Measurements from ENCODE around the gene EFNA5.

The EFNA5 gene

DNA sequence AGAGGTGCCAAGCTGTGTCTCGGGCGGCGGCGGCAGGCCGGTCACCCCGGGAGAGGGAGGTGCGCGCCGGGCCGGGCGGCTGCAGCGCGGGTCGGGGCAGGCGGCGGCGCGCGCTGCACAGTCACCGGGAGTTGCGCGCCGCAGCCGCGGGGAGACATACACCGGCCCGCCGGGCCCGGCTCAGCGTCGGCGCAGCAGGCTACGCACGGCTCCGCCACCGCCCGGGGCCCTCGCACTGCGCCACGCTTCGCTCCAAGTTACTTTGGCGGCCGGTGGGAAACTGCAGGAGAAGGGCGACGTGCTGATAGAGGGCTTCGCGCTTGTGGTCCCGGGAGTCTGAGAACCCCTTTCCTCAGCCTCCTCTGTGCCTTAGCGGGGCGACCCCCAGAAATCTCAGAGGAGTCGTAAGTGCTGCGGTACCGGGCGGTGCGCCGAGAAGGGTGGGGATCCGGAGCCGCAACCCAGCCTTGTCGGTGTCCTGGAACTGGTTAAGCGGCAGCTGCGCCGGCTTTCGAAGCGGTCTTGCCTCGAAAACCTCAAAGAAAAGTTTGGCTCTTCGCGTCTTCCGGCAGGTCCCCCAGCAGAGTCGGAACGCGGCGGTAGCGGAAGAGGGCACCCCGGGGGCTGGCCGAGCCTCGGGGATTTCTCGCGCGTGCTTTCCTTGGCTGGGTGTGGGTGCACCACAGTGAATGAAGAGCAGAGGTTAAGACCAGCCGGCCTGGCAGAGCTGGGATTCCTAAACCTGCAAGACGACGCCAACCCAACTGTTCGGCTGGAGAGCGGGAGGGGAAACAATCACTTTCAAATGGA lies at the start of gene EFNA5:
Gene EFNA5 (minus strand): TSS at position 6 of the 810 bp plus-strand sequence.
- Mint-ChIP-seq H3K36me3 (no peaks in the 10 kb centered on the region), H3K27ac (peak within 1 kb of the TSS; percentile 32), H3K9me3 (no peaks in the 10 kb centered on the region), H3K4me3 (peak within 1 kb of the TSS; percentile 75), H3K4me1 (peaks cover 31% of the 10 kb centered on the region)
- ATAC-seq = peak; percentile 70
- peak in 1 of 2 donors; percentile 67 for DNase-seq (ENCODE audit: low spot score in 2 of 2)

DNA sequence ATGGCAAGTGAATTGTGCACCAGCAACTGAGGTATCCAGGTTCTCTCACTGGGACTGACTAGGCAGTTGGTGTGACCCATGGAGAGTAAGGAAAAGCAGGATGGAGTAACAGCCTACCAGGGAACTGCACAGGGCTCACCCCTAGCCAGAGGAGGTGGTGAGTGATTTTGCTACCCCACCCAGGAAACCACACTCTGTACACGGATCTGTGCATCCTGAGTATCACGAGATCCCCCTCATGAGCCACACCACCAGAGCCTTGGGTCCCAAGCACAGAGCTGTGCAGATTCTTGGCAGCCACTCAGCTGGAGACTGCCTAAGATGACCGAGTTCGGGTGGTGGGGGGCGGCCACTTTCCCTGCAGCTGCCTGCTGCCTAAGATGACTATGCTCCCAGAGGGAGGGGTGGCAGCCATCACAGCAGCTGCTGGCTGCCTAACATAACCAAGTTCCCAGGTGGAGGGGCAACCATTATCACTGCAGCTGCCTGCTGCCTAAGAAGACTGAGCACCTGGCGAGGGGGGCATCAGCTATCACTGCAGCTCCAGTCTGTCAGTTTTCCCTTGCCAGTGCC lies 48.4 kb upstream of the EFNA5 start:
- Mint-ChIP-seq H3K4me3 (no peak overlapping the region), H3K9me3 (peaks cover 22% of the 10 kb centered on the region), H3K4me1 (no peaks in the 10 kb centered on the region), H3K36me3 (no peaks in the 10 kb centered on the region), H3K27ac (no peak overlapping the region)
- DNase-seq (ENCODE audit: low spot score in 2 of 2) (no peak), ATAC-seq (no peak)

DNA sequence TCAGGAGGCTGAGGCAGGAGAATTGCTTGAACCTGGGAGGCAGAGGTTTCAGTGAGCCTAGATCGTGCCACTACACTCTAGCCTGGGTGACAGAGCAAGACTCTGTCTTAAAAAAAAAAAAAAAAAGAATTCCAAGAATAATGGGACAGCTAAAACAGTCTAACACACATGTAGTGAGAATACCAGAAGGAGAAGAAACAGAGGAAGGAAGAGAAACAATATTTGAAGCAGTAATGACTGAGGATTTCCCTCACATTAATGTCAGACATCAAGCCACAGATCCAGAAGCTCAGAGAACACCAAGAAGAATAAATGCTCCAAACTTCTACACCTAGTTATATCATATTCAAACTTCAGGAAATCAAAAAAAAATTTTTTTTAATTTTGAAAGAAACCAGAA lies 47.1 kb upstream of the EFNA5 start:
- no peaks in the 10 kb centered on the region for H3K4me1 Mint-ChIP-seq
- DNase-seq (ENCODE audit: low spot score in 2 of 2) (no peak), ATAC-seq (no peak)
- H3K27ac Mint-ChIP-seq = no peak overlapping the region
- peaks cover 17% of the 10 kb centered on the region for H3K9me3 Mint-ChIP-seq
- H3K36me3 Mint-ChIP-seq = no peaks in the 10 kb centered on the region
- H3K4me3 Mint-ChIP-seq = no peak overlapping the region

DNA sequence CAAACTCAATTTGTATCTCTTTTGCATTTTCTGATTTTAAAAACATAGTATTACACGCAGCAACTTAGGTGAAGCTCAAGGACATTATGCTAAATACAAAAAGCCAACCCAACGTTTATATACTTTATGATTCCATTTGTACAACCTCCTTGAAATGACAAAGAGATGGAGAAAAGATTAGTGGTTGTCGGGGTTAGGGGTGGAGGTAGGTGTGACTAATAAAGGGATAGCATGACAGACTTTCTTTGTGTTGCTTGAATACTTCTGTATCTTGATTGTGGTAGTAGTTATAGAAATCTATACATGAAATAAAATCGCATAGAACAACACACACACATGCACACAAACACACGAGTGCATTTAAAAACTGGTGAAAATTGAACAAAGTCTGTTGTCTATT lies 42.5 kb upstream of the EFNA5 start:
- H3K4me1 Mint-ChIP-seq = no peaks in the 10 kb centered on the region
- DNase-seq (ENCODE audit: low spot score in 2 of 2) (no peak), ATAC-seq (no peak)
- H3K4me3 Mint-ChIP-seq = no peak overlapping the region
- no peak overlapping the region for H3K27ac Mint-ChIP-seq
- no peaks in the 10 kb centered on the region for H3K9me3 Mint-ChIP-seq
- no peaks in the 10 kb centered on the region for H3K36me3 Mint-ChIP-seq

DNA sequence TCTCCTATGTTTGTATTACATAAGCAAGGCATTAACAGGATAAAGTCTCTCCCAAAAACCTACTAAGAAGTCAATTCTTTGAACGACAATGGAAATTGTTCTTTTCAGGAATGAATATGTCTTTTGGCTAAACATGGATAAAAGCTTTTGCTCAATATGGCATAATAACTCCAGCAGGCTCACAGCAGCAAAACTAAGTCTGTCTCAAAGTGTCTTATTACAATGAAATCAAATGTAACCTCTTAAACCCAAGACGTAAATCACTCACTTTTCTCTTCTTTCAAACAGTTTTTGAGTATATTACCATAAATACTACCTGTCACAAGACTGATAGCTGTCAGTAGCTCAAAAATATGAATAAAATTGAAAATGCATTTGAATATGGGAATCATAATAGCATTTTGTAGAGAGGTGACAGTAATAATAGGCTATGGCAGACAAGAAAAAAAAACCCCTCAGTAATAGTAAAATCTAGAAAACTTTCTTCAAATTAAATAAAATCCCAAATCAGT lies 41.7 kb upstream of the EFNA5 start:
- Mint-ChIP-seq H3K36me3 (no peaks in the 10 kb centered on the region), H3K27ac (no peak overlapping the region), H3K4me1 (no peaks in the 10 kb centered on the region), H3K4me3 (no peak overlapping the region), H3K9me3 (peaks cover 4% of the 10 kb centered on the region)
- ATAC-seq (no peak), DNase-seq (ENCODE audit: low spot score in 2 of 2) (no peak)

DNA sequence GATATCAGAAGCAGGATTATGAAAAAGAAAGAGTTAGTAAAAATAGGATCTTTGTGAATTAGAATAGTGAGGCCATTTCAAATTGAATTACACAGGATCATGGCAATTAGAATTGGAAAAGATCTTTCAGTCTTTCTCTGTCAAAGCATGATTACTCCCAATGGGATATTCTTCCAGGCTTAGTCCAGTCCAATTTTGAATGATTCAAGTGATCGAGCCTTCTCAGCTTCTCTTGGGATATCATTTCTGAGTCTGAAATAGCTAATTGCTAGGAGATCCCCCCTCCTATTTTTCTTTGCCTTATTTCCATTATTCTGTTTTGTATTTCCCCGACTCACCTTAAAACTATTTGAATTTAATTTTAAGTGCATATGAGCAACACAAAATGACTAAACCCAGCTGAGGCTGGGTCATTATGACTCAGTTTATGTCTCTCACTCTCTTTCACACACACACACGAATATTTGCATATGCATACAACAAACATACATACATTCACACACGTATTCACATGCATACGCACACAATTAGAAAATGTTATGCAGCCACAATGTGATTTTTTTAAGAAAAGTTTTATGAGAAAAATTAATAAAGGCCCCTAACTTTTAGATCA lies 34.8 kb upstream of the EFNA5 start:
- Mint-ChIP-seq H3K4me3 (no peak overlapping the region), H3K4me1 (no peaks in the 10 kb centered on the region), H3K9me3 (peaks cover 4% of the 10 kb centered on the region), H3K27ac (no peak overlapping the region), H3K36me3 (no peaks in the 10 kb centered on the region)
- ATAC-seq (no peak), DNase-seq (ENCODE audit: low spot score in 2 of 2) (no peak)

DNA sequence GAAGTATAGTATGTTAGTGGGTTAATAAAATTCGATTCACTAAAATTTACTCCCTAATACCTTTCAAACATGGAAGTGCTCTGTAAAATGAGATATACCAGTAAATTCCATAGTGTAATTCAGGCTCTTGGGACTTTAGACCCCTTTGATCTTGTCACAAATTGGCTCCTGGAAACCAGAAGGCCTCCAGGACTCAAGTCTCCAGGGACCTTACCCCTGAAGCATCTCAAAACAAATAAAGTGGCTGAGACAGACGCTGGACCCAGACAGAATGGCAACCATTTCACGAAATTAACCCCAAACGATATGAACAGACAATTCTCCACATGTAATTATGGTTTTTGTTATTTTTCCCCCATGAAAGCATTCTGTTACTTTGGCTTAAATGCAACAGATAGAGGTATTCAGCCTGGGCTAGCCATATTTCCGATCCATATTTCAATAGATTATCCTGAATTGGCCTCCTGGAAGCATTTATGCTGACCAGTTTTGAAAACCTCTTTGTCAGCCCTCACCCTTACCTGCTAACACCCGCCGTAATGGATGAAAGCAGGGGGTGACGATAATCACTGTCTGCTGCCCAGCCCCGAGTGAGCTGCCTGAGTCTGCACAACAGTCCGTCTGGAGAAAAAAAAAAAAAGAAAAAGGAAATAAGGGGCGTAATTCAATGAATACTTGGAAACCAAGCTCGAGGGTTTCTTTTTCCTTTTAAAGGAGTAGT lies 34.1 kb upstream of the EFNA5 start:
- H3K4me1 Mint-ChIP-seq = no peaks in the 10 kb centered on the region
- no peak overlapping the region for H3K27ac Mint-ChIP-seq
- H3K9me3 Mint-ChIP-seq = peaks cover 4% of the 10 kb centered on the region
- no peaks in the 10 kb centered on the region for H3K36me3 Mint-ChIP-seq
- DNase-seq (ENCODE audit: low spot score in 2 of 2) (no peak), ATAC-seq (no peak)
- H3K4me3 Mint-ChIP-seq = no peak overlapping the region

DNA sequence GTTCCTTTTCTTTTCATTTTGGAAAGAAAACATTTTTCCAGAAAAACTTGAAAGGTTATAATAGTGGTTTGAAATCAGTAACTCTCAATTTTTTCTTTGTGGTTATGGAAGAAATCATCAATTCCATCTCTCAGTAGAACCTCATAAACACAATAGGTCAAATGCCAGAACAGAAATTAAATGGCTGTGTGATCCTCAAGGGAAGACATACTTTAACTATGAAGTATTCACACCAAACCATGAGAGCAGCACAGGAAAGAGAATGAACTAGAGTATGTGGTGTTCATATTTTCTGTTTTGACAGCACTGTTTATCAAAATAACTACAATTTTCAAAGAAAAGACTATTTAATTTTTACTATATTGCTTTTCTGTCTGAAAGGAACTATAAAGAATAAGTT lies 29.7 kb upstream of the EFNA5 start:
- no peak overlapping the region for H3K27ac Mint-ChIP-seq
- H3K9me3 Mint-ChIP-seq = no peaks in the 10 kb centered on the region
- no peak for ATAC-seq
- no peak overlapping the region for H3K4me3 Mint-ChIP-seq
- H3K36me3 Mint-ChIP-seq = no peaks in the 10 kb centered on the region
- H3K4me1 Mint-ChIP-seq = no peaks in the 10 kb centered on the region
- no peak for DNase-seq (ENCODE audit: low spot score in 2 of 2)

DNA sequence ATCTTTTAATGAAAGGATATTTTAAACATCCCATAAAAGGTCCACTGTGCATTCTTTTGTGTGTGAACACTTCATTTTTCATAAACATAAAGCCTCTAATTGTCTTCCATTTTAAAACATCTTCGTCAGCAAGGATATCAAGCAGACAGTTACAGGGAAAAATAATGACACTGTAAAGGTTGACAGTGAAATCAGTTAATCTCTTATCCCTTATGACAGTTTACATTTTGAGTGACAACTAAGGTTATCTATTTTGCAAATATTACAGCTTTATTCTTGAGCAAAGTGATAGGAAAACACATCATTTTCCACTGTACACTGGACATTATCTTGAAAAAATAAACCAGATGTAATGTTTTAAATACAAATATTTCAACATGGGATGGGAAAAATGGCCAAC lies 28.7 kb upstream of the EFNA5 start:
- Mint-ChIP-seq H3K27ac (no peak overlapping the region), H3K9me3 (no peaks in the 10 kb centered on the region), H3K36me3 (no peaks in the 10 kb centered on the region), H3K4me3 (no peak overlapping the region), H3K4me1 (no peaks in the 10 kb centered on the region)
- DNase-seq (ENCODE audit: low spot score in 2 of 2) (no peak), ATAC-seq (no peak)

DNA sequence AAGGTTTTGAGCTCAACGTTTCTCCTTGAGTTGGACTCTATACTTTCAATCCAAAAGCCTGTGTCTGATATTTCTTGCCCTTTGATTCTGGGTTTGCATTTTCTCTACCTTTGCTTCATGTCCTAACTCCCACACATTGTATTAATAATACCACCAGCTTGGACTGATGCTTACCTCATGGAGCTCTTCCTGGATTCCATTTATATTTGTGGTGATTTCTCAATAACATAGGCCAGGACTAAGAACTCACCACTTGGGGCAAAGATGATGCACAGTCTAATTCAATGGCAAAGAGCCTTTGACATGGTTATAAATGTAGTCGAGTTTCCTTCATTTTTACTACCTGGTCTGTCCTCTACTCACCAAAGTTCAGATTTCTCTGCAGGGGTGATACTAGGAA lies 27.5 kb upstream of the EFNA5 start:
- no peak overlapping the region for H3K4me3 Mint-ChIP-seq
- no peak overlapping the region for H3K27ac Mint-ChIP-seq
- no peaks in the 10 kb centered on the region for H3K9me3 Mint-ChIP-seq
- no peak for DNase-seq (ENCODE audit: low spot score in 2 of 2)
- no peak for ATAC-seq
- no peaks in the 10 kb centered on the region for H3K4me1 Mint-ChIP-seq
- no peaks in the 10 kb centered on the region for H3K36me3 Mint-ChIP-seq

DNA sequence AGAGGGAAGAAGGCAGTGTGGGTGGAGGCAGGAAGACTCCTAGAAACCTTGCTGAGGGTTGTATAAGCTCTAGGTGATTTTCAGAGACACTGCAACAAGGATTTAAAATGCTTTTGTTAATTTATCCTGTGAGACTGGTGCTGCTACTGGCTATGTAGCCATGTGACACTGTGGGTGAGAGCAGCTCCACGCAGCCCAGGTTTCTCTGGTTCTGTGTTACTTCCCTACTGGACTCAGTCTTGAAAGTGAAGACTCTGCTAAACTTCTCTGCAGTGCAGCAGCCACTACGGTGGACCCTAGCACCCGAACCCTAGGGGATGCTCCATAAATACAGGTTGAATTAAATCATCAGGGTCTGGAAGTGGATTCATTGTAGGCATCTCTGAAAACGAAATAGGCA lies 25.8 kb upstream of the EFNA5 start:
- DNase-seq (ENCODE audit: low spot score in 2 of 2) (no peak), ATAC-seq (no peak)
- Mint-ChIP-seq H3K4me3 (no peak overlapping the region), H3K27ac (no peak overlapping the region), H3K4me1 (no peaks in the 10 kb centered on the region), H3K36me3 (no peaks in the 10 kb centered on the region), H3K9me3 (peaks cover under 1% of the 10 kb centered on the region)

DNA sequence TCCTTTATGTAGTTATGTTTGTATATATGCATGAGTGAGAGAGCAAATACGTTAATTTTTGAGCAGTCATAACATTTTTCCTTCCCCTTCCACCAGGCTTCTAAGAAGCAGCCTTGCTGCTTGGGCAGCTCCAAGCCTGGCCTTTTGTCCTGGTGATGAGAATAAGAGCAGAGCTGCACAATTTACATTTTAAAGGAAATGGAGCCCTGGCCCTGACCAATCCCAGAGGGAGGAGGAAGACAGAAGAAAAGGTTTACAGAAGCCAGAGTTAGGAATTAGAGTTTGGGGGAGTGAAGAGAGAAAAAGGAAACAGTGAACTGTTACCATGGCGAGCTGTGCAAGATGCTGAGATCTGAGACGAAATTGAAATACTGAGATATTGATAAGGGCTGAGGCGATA lies 25.3 kb upstream of the EFNA5 start:
- DNase-seq (ENCODE audit: low spot score in 2 of 2) = no peak
- no peak for ATAC-seq
- H3K9me3 Mint-ChIP-seq = peaks cover 2% of the 10 kb centered on the region
- H3K4me3 Mint-ChIP-seq = no peak overlapping the region
- no peaks in the 10 kb centered on the region for H3K4me1 Mint-ChIP-seq
- no peak overlapping the region for H3K27ac Mint-ChIP-seq
- H3K36me3 Mint-ChIP-seq = no peaks in the 10 kb centered on the region

DNA sequence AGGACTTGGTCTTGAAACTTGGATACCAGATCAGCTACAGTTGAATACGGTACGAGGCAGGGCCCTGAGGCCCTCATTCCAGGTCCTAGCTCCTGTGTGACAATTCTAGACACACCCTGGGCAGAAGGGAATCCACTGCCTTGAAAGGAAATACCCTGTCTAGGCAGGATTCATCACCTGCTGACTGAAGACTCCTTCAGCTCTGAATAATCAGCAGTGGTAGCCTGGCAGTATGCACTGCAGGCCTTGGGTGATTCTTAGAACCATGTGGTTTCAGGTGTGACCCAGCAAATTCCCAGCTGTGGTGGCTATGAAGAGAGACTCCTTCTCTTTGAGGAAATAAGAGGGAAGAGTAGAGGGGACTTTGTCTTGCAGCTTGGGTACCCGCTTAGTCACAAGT lies 17.2 kb upstream of the EFNA5 start:
- no peaks in the 10 kb centered on the region for H3K36me3 Mint-ChIP-seq
- peak; percentile 16 for ATAC-seq
- no peaks in the 10 kb centered on the region for H3K4me1 Mint-ChIP-seq
- no peak overlapping the region for H3K27ac Mint-ChIP-seq
- DNase-seq (ENCODE audit: low spot score in 2 of 2) = no peak
- H3K9me3 Mint-ChIP-seq = peaks cover 2% of the 10 kb centered on the region
- H3K4me3 Mint-ChIP-seq = no peak overlapping the region

DNA sequence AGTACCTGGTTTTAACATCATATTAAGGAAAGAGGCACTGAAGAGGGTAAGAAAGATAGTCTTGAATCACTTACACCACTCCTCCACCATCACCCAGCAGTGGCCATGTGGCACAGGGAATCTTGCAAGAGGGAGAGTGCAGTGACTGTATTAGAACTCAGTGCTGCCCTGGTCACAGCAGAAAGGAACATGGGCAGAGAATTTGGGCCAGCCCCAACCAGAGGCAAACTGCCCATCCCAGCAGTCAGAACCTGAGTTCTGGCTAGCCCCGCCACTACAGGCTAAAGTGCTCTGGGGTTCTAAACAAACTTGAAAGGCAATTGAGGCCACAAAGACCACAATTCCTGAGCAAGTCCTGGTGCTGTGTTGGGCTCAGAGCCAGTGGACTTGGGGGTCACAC lies 16.7 kb upstream of the EFNA5 start:
- Mint-ChIP-seq H3K9me3 (peaks cover 2% of the 10 kb centered on the region), H3K27ac (no peak overlapping the region), H3K36me3 (no peaks in the 10 kb centered on the region), H3K4me1 (no peaks in the 10 kb centered on the region), H3K4me3 (no peak overlapping the region)
- no peak for ATAC-seq
- DNase-seq (ENCODE audit: low spot score in 2 of 2) = no peak

DNA sequence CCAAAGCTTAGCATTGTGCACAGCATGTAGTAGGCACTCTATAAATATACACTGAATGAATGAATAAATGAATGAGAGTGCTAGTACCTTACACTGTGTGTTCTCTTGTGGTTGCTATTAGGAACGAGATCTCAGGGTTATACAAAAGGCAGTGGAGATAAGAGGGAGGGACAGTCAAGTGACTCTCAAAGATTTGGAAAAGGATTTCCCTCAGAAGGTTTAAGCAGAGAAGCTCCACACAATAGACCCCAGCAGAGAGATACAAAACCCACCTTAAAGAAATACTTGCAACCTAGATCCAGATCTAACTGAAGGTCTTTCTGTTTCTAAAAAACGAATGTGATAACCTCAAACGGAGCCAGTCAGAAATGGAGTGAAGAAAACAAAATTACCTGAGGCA lies 11.8 kb upstream of the EFNA5 start:
- Mint-ChIP-seq H3K4me1 (no peaks in the 10 kb centered on the region), H3K27ac (no peak overlapping the region), H3K4me3 (no peak overlapping the region), H3K9me3 (no peaks in the 10 kb centered on the region), H3K36me3 (no peaks in the 10 kb centered on the region)
- no peak for DNase-seq (ENCODE audit: low spot score in 2 of 2)
- no peak for ATAC-seq
